ENCODE measurements around the gene XCL2. TPM values are rescaled to one million over a fixed set of nuclear protein-coding genes. Genes with fewer than 3 reads are reported as not detected.
"Not testable (repeated sequence)": the region's sequence is repeated elsewhere in the genome, so short reads cannot be mapped to it uniquely, and the experiment has no call there.

XCL2 gene
- total RNA-seq, 2 experiments from 2014 or later, result not detected

DNA sequence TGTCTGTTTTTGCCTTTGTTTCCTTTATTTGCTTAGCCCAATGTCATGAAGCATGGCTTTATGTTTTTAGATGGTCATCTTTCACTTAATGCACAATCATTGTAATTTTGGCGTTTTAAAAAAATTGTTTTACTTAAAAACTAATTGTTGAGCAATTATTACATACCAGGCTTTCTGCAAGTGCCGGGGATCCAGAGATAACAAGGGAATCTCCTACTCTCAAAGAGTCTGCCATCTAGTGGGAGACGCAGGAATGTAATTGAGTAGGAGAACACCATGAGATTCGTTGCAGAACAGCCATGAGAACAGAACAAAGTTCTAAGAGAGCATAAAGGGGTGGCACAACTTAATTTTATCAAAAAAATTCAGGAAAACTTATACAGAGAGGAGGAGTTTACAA, 30.4 kb upstream of the XCL2 start:
- H3K4me1 Mint-ChIP-seq, result peaks cover 27% of the 10 kb centered on the region
- H3K9me3 Mint-ChIP-seq; POLR2A ChIA-PET; CTCF ChIA-PET; H3K36me3 Mint-ChIP-seq (ENCODE audit: low read depth); H3K27ac Mint-ChIP-seq; H3K4me3 Mint-ChIP-seq: not testable (repeated sequence)
- DNase-seq, result peak; percentile 21
- peaks cover 16% of the 10 kb centered on the region for H3K27me3 Mint-ChIP-seq

- no peaks in the 10 kb centered on the region for H3K9me3 Mint-ChIP-seq
- no peak overlapping the region for H3K27ac Mint-ChIP-seq
- no peaks in the 10 kb centered on the region for H3K36me3 Mint-ChIP-seq (ENCODE audit: low read depth)
- no peak for DNase-seq
- CTCF ChIA-PET, result no interaction called here
- H3K4me1 Mint-ChIP-seq, result peaks cover 27% of the 10 kb centered on the region
- POLR2A ChIA-PET, result no interaction called here
- H3K27me3 Mint-ChIP-seq, result peaks cover 25% of the 10 kb centered on the region
- H3K4me3 Mint-ChIP-seq, result no peak overlapping the region
Measured at GRCh38 chr1:168572633-168573032, 28.8 kb upstream of the XCL2 start.

GRCh38 chr1:168570652-168571051, 26.9 kb upstream of the XCL2 start:
- H3K4me3 Mint-ChIP-seq, result no peak overlapping the region
- ChIA-PET CTCF (interaction anchor here (1.6 to 1.7 kb wide), 2 partner anchors 131 to 228 kb away, joined by 4 to 5 read pairs; no protein-coding TSS in a partner anchor), POLR2A (no interaction called here)
- H3K9me3 Mint-ChIP-seq, result no peaks in the 10 kb centered on the region
- H3K27me3 Mint-ChIP-seq, result peaks cover 25% of the 10 kb centered on the region
- H3K4me1 Mint-ChIP-seq, result peaks cover 30% of the 10 kb centered on the region
- no peak overlapping the region for H3K27ac Mint-ChIP-seq
- no peaks in the 10 kb centered on the region for H3K36me3 Mint-ChIP-seq (ENCODE audit: low read depth)
- no peak for DNase-seq

DNA sequence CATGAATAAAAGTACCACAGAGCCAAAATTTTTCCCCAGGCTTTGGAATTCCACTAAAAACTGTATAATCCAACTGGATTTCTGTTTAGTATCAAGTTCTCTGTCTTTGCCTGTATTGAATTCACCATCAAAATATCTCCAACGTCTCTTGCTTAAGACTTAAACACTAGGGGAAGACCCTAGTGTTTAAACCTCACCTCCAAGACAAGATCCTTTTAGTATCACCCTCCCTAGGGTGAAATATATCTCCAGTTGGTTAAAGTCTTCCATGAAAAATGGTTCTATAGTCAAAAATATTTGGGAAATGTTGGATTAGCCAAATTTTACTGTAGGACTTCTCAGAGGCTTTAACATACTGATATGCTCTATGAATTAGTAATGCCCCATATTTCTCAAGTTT, 24.5 kb upstream of the XCL2 start:
- Mint-ChIP-seq H3K27me3 (peaks cover 39% of the 10 kb centered on the region), H3K4me1 (peaks cover 18% of the 10 kb centered on the region), H3K27ac (no peak overlapping the region), H3K9me3 (no peaks in the 10 kb centered on the region), H3K4me3 (no peak overlapping the region), H3K36me3 (ENCODE audit: low read depth) (no peaks in the 10 kb centered on the region)
- DNase-seq, result no peak
- ChIA-PET CTCF (interaction anchor here (1.3 to 1.4 kb wide), 2 partner anchors 51 to 129 kb away, joined by 3 to 5 read pairs; no protein-coding TSS in a partner anchor), POLR2A (interaction anchor here (1.0 to 1.2 kb wide), 2 partner anchors 47 to 129 kb away, joined by 3 read pairs; no protein-coding TSS in a partner anchor)

GRCh38 chr1:168567568-168567967, 23.8 kb upstream of the XCL2 start:
- ChIA-PET POLR2A (no interaction called here), CTCF (interaction anchor here (0.8 to 2.3 kb wide), 2 partner anchors 124 to 225 kb away, joined by 3 to 5 read pairs; no protein-coding TSS in a partner anchor)
- DNase-seq, result no peak
- Mint-ChIP-seq H3K4me3 (no peak overlapping the region), H3K9me3 (peaks cover 2% of the 10 kb centered on the region), H3K27me3 (peaks cover 46% of the 10 kb centered on the region), H3K27ac (no peak overlapping the region), H3K4me1 (peaks cover 13% of the 10 kb centered on the region), H3K36me3 (ENCODE audit: low read depth) (no peaks in the 10 kb centered on the region)

DNA sequence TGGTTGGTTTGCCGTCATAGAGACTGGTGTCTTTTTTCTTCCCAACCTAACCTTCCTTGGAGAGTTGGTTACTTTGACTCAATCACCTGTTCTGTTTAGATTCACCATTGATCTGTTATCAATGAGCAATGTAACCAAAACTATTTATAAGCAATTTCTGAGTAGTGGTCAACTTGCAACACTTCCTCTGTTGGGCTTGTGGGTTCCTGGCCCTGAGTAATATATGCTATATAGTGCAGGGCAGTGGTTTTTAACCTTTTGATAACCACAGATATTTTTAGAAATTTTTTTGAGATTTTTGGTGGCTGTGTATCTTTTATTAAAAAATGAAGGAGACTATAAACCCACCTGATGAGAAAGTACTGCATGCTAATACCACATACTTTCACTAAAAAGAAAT, 23.2 kb upstream of the XCL2 start:
- DNase-seq, result no peak
- Mint-ChIP-seq H3K4me3 (no peak overlapping the region), H3K27ac (no peak overlapping the region), H3K36me3 (ENCODE audit: low read depth) (no peaks in the 10 kb centered on the region), H3K9me3 (peaks cover 2% of the 10 kb centered on the region), H3K4me1 (peaks cover 7% of the 10 kb centered on the region), H3K27me3 (peaks cover 41% of the 10 kb centered on the region)
- CTCF ChIA-PET, result interaction anchor here (0.8 to 2.3 kb wide), 2 partner anchors 124 to 224 kb away, joined by 3 to 5 read pairs; no protein-coding TSS in a partner anchor
- POLR2A ChIA-PET, result no interaction called here

- ChIA-PET POLR2A (no interaction called here), CTCF (interaction anchor here (0.6 to 2.3 kb wide), 5 partner anchors 30 to 394 kb away, joined by 3 to 5 read pairs (median 3); no protein-coding TSS in a partner anchor)
- Mint-ChIP-seq H3K4me1 (peaks cover 6% of the 10 kb centered on the region), H3K27me3 (peaks cover 45% of the 10 kb centered on the region), H3K27ac (no peak overlapping the region), H3K4me3 (no peak overlapping the region), H3K9me3 (peaks cover 2% of the 10 kb centered on the region), H3K36me3 (ENCODE audit: low read depth) (no peaks in the 10 kb centered on the region)
- DNase-seq, result no peak
Measured at GRCh38 chr1:168565825-168566224, 22.0 kb upstream of the XCL2 start.

DNA sequence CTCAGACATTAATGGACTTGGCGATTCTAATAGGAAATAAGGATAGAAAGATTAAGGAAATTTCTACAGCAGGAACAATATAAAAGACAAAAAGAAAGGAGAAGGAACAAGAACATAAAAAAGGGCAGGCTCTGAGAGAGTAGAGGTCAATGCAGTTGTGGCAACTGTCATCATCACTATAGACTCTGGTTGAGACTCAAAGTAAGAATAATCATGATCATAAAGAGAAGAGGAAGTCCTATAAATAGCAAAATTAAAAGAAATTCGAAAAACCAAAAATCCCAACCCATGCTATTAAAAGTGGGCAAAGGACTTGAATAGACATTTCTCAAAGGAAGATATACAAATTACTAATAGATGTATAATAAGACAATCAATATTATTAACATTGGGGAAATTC, 18.2 kb upstream of the XCL2 start:
- peaks cover 2% of the 10 kb centered on the region for H3K9me3 Mint-ChIP-seq
- DNase-seq, result no peak
- no peaks in the 10 kb centered on the region for H3K36me3 Mint-ChIP-seq (ENCODE audit: low read depth)
- ChIA-PET POLR2A (no interaction called here), CTCF (no interaction called here)
- no peak overlapping the region for H3K27ac Mint-ChIP-seq
- H3K4me1 Mint-ChIP-seq, result peaks cover 11% of the 10 kb centered on the region
- peaks cover 41% of the 10 kb centered on the region for H3K27me3 Mint-ChIP-seq
- no peak overlapping the region for H3K4me3 Mint-ChIP-seq

- peaks cover 45% of the 10 kb centered on the region for H3K27me3 Mint-ChIP-seq
- POLR2A ChIA-PET, result no interaction called here
Measured at GRCh38 chr1:168560370-168560769, 16.6 kb upstream of the XCL2 start.

DNA sequence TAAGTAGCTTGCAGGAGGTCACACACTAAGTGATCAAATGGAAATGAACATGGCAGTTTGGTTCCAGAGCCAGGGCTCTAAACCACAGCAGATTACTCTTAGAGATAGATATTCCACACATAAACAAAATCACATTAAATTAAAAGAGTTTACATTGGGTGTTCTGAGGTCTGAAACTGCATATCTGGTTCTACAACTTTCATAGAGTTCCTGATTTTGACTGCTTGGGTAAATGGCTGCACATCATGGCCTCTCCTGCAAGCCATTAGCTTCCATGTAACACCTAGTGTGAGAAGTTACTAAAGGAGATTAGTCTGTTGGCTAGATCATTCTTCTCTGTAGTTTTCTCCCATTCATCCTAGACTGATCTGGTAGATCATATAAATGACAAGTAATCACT, 12.8 kb upstream of the XCL2 start:
- H3K27me3 Mint-ChIP-seq, result peaks cover 32% of the 10 kb centered on the region
- H3K36me3 Mint-ChIP-seq (ENCODE audit: low read depth), result no peaks in the 10 kb centered on the region
- ChIA-PET POLR2A (no interaction called here), CTCF (no interaction called here)
- no peaks in the 10 kb centered on the region for H3K9me3 Mint-ChIP-seq
- H3K27ac Mint-ChIP-seq, result no peak overlapping the region
- H3K4me1 Mint-ChIP-seq, result peaks cover 23% of the 10 kb centered on the region
- no peak for DNase-seq
- no peak overlapping the region for H3K4me3 Mint-ChIP-seq

More at GRCh38 chr1:168560370-168560769, 16.6 kb upstream of the XCL2 start:
- Mint-ChIP-seq H3K27ac (no peak overlapping the region), H3K9me3 (peaks cover 2% of the 10 kb centered on the region), H3K36me3 (ENCODE audit: low read depth) (no peaks in the 10 kb centered on the region), H3K4me3 (no peak overlapping the region), H3K4me1 (peaks cover 15% of the 10 kb centered on the region)
- CTCF ChIA-PET, result interaction anchor here (0.8 kb wide), 1 partner anchor 39 kb away, joined by 3 read pairs; no protein-coding TSS in a partner anchor
- DNase-seq, result no peak

DNA sequence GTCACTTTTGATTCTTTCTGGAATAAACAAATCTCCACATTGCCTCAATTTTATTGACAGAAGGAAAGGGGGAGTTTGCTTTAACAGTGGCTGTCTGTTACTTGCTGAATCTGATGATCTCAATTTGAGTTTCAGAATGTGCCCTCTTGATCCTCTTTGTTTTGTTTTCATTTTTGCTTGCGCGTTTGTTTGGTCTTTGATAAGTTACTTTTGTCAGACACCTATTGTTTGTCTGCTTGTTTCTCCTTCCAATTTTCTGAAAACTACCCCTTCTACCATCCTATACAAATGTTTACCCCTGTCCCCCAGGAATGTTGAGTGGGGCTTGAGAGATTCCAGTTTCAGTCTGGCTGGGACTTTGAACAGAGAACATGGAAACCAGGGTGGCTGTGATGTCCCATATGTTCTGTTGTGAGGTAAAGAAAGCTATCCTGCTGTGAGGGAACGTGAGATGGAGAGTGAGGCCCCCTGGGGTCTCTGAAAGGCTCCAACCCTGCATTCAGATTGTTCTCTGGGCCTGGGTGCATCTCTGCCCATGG, 11.8 kb upstream of the XCL2 start:
- no peak for DNase-seq
- Mint-ChIP-seq H3K36me3 (ENCODE audit: low read depth) (peaks cover 5% of the 10 kb centered on the region), H3K27me3 (peaks cover 33% of the 10 kb centered on the region), H3K4me1 (peaks cover 23% of the 10 kb centered on the region), H3K27ac (no peak overlapping the region), H3K9me3 (no peaks in the 10 kb centered on the region), H3K4me3 (no peak overlapping the region)
- ChIA-PET CTCF (no interaction called here), POLR2A (no interaction called here)

- no peak overlapping the region for H3K4me3 Mint-ChIP-seq
- H3K4me1 Mint-ChIP-seq, result peaks cover 23% of the 10 kb centered on the region
- DNase-seq, result no peak
- ChIA-PET CTCF (interaction anchor here (0.9 to 1.0 kb wide), 2 partner anchors 114 to 115 kb away, joined by 3 read pairs; no protein-coding TSS in a partner anchor), POLR2A (interaction anchor here (0.9 kb wide), 1 partner anchor 28 kb away, joined by 3 read pairs; no protein-coding TSS in a partner anchor)
- H3K27me3 Mint-ChIP-seq, result peaks cover 29% of the 10 kb centered on the region
- H3K27ac Mint-ChIP-seq, result no peak overlapping the region
- H3K36me3 Mint-ChIP-seq (ENCODE audit: low read depth), result peaks cover 5% of the 10 kb centered on the region
- no peaks in the 10 kb centered on the region for H3K9me3 Mint-ChIP-seq
Measured at GRCh38 chr1:168554603-168555483, 11.0 kb upstream of the XCL2 start.

Data from activated CD4-positive, alpha-beta memory T cell treated with anti-CD3 and anti-CD28 coated beads, Interleukin-2, amount 10 ng/mL, durations not matched to agents 7 days and 5 days (primary cell).